Endothelial cell of umbilical vein (primary cell): ENCODE data around the gene NKIRAS1. TPM values are rescaled to one million over a fixed set of nuclear protein-coding genes. Genes with fewer than 3 reads are reported as not detected.

Source experiments
- BruUV-seq: library from RNA; stranded (reverse); fragments of 400-500 nt; replicated peaks from 2 replicates; lab custom pipeline; 2021; lab: Mats Ljungman, UMichigan
- CTCF ChIA-PET: fragments of 300-600, 350-600 bp; sonication (Branson Sonifier 250); formaldehyde crosslinking; loops from one replicate; lab custom pipeline; 2021; ENCODE audit warnings: antibody characterized with exemption, inconsistent platforms; lab: Charles Lee
- POLR2A ChIA-PET: fragments of 300-600, 350-600 bp; sonication (Branson Sonifier 250); formaldehyde crosslinking; loops from one replicate; lab custom pipeline; 2021; ENCODE audit warnings: antibody characterized with exemption, inconsistent platforms; lab: Charles Lee
- DNase-seq: peaks from one replicate; pipeline ENCODE4 v3.0.0-alpha.2; 2011; ENCODE audit warnings: low read depth, low spot score
- FAIRE-seq: peaks from 2 replicates; lab custom pipeline; 2011; peaks lifted over from hg19 to GRCh38; lab: Jason Lieb, UNC
- H2AFZ ChIP-seq: 2 replicates; pipeline ENCODE4 v1.6.0; 2012; ENCODE audit warnings: low read depth, low read length, control low read depth, inconsistent platforms
- H3K27ac ChIP-seq: 2 replicates; pipeline ENCODE4 v1.5.1; 2011; ENCODE audit warnings: low read depth, mild to moderate bottlenecking, control low read depth, low read length, moderate library complexity; ENCODE audit not compliant: insufficient read depth
- H3K27me3 ChIP-seq, 2 experiments: 2 replicates each; pipeline versions ENCODE4 v1.6.0 to v1.6.1; 2011; ENCODE audit warnings: low read length in 2 of 2, mixed read lengths in 1 of 2; ENCODE audit not compliant: control insufficient read depth in 2 of 2, insufficient read depth in 2 of 2
- H3K36me3 ChIP-seq, 2 experiments: 2 replicates in 1 of 2; 3 replicates in 1 of 2; pipeline ENCODE4 v1.5.1; 2011; ENCODE audit warnings: low read length in 2 of 2, mild to moderate bottlenecking in 1 of 2, moderate library complexity in 1 of 2; ENCODE audit not compliant: control insufficient read depth in 2 of 2, insufficient read depth in 2 of 2; ENCODE audit errors: extremely low read depth in 1 of 2
- H3K4me1 ChIP-seq: 3 replicates; pipeline ENCODE4 v1.5.1; 2011; ENCODE audit warnings: mild to moderate bottlenecking, low read length; ENCODE audit not compliant: control insufficient read depth, insufficient read depth; ENCODE audit errors: extremely low read depth
- H3K4me2 ChIP-seq: 2 replicates; pipeline ENCODE4 v1.6.1; 2011; ENCODE audit warnings: low read length, control low read depth, mixed read lengths; ENCODE audit not compliant: insufficient read depth
- H3K4me3 ChIP-seq, 3 experiments: fragments of 200-600 bp in 1 of 3; sonication (generic), shearing (Covaris generic) in 1 of 3; replicated peaks in 1 of 3; 2 replicates each; pipeline ENCODE4 v1.5.1; 2011 to 2016; ENCODE audit warnings: control low read depth in 3 of 3, low read length in 3 of 3, mild to moderate bottlenecking in 2 of 3, inconsistent platforms in 1 of 3, low read depth in 1 of 3, moderate library complexity in 1 of 3; ENCODE audit not compliant: insufficient read depth in 1 of 3
- H3K79me2 ChIP-seq: 2 replicates; pipeline ENCODE4 v1.6.0; 2012; ENCODE audit warnings: low read length, inconsistent platforms; ENCODE audit not compliant: control insufficient read depth, insufficient read depth
- H3K9ac ChIP-seq: replicated peaks from 2 replicates; pipeline ENCODE3; 2011; ENCODE audit warnings: low read length, control low read depth; ENCODE audit not compliant: insufficient read depth; ENCODE audit errors: extremely low read depth
- H3K9me1 ChIP-seq: replicated peaks from 3 replicates; pipeline ENCODE4 v1.6.0; 2011; ENCODE audit warnings: mild to moderate bottlenecking, low read length; ENCODE audit not compliant: control insufficient read depth, insufficient read depth; ENCODE audit errors: extremely low read depth
- H3K9me3 ChIP-seq: replicated peaks from 2 replicates; pipeline ENCODE4 v1.5.1; 2012; ENCODE audit warnings: low read length, inconsistent platforms; ENCODE audit not compliant: control insufficient read depth, insufficient read depth
- H4K20me1 ChIP-seq: replicated peaks from 2 replicates; pipeline ENCODE3; 2011; ENCODE audit warnings: mild to moderate bottlenecking, low read length; ENCODE audit not compliant: control insufficient read depth, insufficient read depth; ENCODE audit errors: extremely low read depth
- EZH2 ChIP-seq: IDR thresholded peaks from 2 replicates; pipeline ENCODE4 v1.6.1; 2012; ENCODE audit warnings: borderline replicate concordance, low read depth, mild to moderate bottlenecking, moderate library complexity, low read length, inconsistent platforms; ENCODE audit not compliant: severe bottlenecking
- FOS ChIP-seq: IDR thresholded peaks from 2 replicates; pipeline ENCODE4 v1.6.1; 2011; ENCODE audit warnings: mild to moderate bottlenecking, low read length, moderate library complexity, borderline replicate concordance; ENCODE audit not compliant: insufficient read depth
- GATA2 ChIP-seq: IDR thresholded peaks from 2 replicates; pipeline ENCODE4 v1.7.0; 2011; ENCODE audit warnings: low read depth, mild to moderate bottlenecking, moderate library complexity, mixed read lengths, low read length; ENCODE audit not compliant: insufficient read length, insufficient read depth
- JUN ChIP-seq: IDR thresholded peaks from 2 replicates; pipeline ENCODE4 v1.6.1; 2011; ENCODE audit warnings: borderline replicate concordance, low read depth; ENCODE audit not compliant: insufficient read length, insufficient read depth
- MAX ChIP-seq: IDR thresholded peaks from 2 replicates; pipeline ENCODE4 v1.6.1; 2011; ENCODE audit not compliant: insufficient read depth, insufficient read length
- MYC ChIP-seq: IDR thresholded peaks from one replicate; pipeline ENCODE4 v1.6.1; 2011; ENCODE audit warnings: mild to moderate bottlenecking, low read depth, low read length
- POLR2A ChIP-seq: IDR thresholded peaks from 2 replicates; pipeline ENCODE4 v1.6.1; 2012; ENCODE audit warnings: low read depth, mild to moderate bottlenecking, control low read depth, low read length
- POLR2AphosphoS5 ChIP-seq: IDR thresholded peaks from 2 replicates; pipeline ENCODE4 v1.6.1; 2012; ENCODE audit warnings: low read depth, mild to moderate bottlenecking, control low read depth, low read length, moderate library complexity; ENCODE audit not compliant: insufficient read depth
- dilution Hi-C: fragments of 300-500 bp; cut with MboI; formaldehyde crosslinking; loops from one replicate; pipeline ENCODE4 v1.15.0; 2019; ENCODE audit warnings: low sequenced_read_pairs; ENCODE audit not compliant: extremely low pct_ligation_motif_present
- intact Hi-C: fragments of 100-400 bp; cut with micrococcal nuclease; formaldehyde crosslinking; loops from one replicate; pipeline ENCODE4 v1.10.0; 2022
- polyA plus RNA-seq, 4 experiments: library from polyadenylated mRNA; depleted of rRNA in 3 of 4; stranded (reverse) in 3 of 4; unstranded in 1 of 4; fragments of >200 nt; gene quantifications; 2 replicates each; pipeline versions ENCODE4 v1.2.1 to v1.2.3, GENCODE V29; 2011 to 2012; ENCODE audit warnings: missing spikeins in 1 of 4
- total RNA-seq: library from RNA; stranded (reverse); gene quantifications from 2 replicates; pipeline ENCODE4 v1.2.3, GENCODE V29; 2021

Gene NKIRAS1
- total and polyA plus RNA-seq, 2 donors (not counting 3 experiments of a cell fraction or from before 2014, with no cell fraction given): 2.2 to 2.9 TPM

GRCh38 chr3:23932571-23932970 lies 15.8 kb upstream of the NKIRAS1 start:
- H3K4me2 ChIP-seq: no peak overlapping the region
- H3K4me1 ChIP-seq: no peaks in the 10 kb centered on the region
- no peaks in the 10 kb centered on the region for H3K9me3 ChIP-seq
- ChIA-PET CTCF (no interaction called here), POLR2A (no interaction called here)
- intact Hi-C loops: no loop called here
- no peak overlapping the region for H3K9ac ChIP-seq
- H3K27ac ChIP-seq: no peak overlapping the region
- FAIRE-seq (no peak), DNase-seq (no peak)
- peaks cover 0 to 5% of the 10 kb centered on the region in 2 experiments for H3K27me3 ChIP-seq
- H3K4me3 ChIP-seq: no peak overlapping the region
- H4K20me1 ChIP-seq: no peaks in the 10 kb centered on the region
- H3K9me1 ChIP-seq: no peaks in the 10 kb centered on the region
- no peak for TF ChIP-seq JUN
- no peak for TF ChIP-seq MAX
- no peak for TF ChIP-seq MYC
- no peak for TF ChIP-seq GATA2
- TF ChIP-seq POLR2A: no peak
- TF ChIP-seq EZH2: no peak
- no peak for TF ChIP-seq FOS
- TF ChIP-seq POLR2AphosphoS5: no peak
- no peaks in the 10 kb centered on the region for H3K79me2 ChIP-seq
- no peak overlapping the region for H2AFZ ChIP-seq
- BruUV-seq: no TSS peak
- no peaks in the 10 kb centered on the region for H3K36me3 ChIP-seq
- dilution Hi-C loops: no loop called here

DNA sequence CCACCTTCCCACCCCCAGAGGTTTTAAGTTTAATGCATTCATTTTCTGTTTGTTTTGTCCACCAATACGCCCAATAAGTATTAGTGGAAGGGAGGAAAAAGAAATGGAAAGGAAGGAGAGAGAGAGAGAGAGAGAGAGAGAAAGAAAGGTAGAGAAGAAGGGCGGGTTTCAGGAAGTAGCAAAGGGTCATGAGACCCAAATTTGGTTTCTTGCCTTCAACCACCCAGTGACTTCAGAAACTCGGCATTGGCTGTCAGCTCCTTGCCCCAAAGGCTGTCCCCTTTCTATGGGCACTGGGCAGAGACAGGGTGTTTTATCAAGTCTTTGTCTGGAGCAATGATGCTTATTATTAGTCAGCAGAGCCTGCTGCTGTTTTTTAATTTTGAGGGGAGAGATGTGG lies 14.8 kb upstream of the NKIRAS1 start:
- Histone ChIP-seq H3K27me3 (peaks cover 0 to 5% of the 10 kb centered on the region in 2 experiments), H3K27ac (no peak overlapping the region), H3K4me2 (no peak overlapping the region), H3K9me3 (no peaks in the 10 kb centered on the region), H3K4me1 (no peaks in the 10 kb centered on the region), H3K36me3 (no peaks in the 10 kb centered on the region), H3K79me2 (no peaks in the 10 kb centered on the region), H4K20me1 (no peaks in the 10 kb centered on the region), H3K4me3 (no peak overlapping the region), H3K9ac (no peak overlapping the region), H2AFZ (no peak overlapping the region), H3K9me1 (no peaks in the 10 kb centered on the region)
- TF ChIP-seq FOS: no peak
- intact Hi-C loops: no loop called here
- dilution Hi-C loops: no loop called here
- FAIRE-seq (no peak), DNase-seq (no peak)
- ChIA-PET POLR2A (no interaction called here), CTCF (no interaction called here)
- no TSS peak for BruUV-seq
